Left ventricle myocardium inferior (tissue), 1 donor: ENCODE results near the gene ROBO2. TPM values are rescaled to one million over a fixed set of nuclear protein-coding genes. Genes with fewer than 3 reads are reported as not detected.

Experiments
- DNase-seq: peaks from one replicate; pipeline ENCODE4 v3.0.0-alpha.2; 2020
- H3K27ac ChIP-seq: fragments of 200-600 bp; replicated peaks from 2 replicates; pipeline ENCODE4 v1.8.0; 2021
- H3K27me3 ChIP-seq: fragments of 200-600 bp; 2 replicates; pipeline ENCODE4 v1.8.0; 2021; ENCODE audit warnings: low read depth
- H3K36me3 ChIP-seq: fragments of 200-600 bp; 2 replicates; pipeline ENCODE4 v1.8.0; 2021
- H3K4me1 ChIP-seq: fragments of 200-600 bp; 2 replicates; pipeline ENCODE4 v1.8.0; 2021
- H3K4me3 ChIP-seq: fragments of 200-600 bp; 2 replicates; pipeline ENCODE4 v1.8.0; 2021; ENCODE audit warnings: mild to moderate bottlenecking, moderate library complexity
- H3K9me3 ChIP-seq: fragments of 200-600 bp; replicated peaks from 2 replicates; pipeline ENCODE4 v1.8.0; 2021
- intact Hi-C: fragments of 100-400 bp; cut with micrococcal nuclease; formaldehyde crosslinking; loops from one replicate; pipeline ENCODE4 v1.11.0; 2022
- total RNA-seq: library from RNA; stranded (reverse); fragmentation: NEBNext Ultra II Directional; extraction: Animal tissue kit (Norgen Biotek cat#: 25700); gene quantifications from one replicate; pipeline ENCODE4 v1.2.1, GENCODE V29; 2021
- TF ChIP-seq, protein P1 (sequence below): fragments of 200-600 bp; IDR thresholded peaks from 2 replicates; pipeline ENCODE4 v1.8.0; 2021; ENCODE audit warnings: antibody characterized with exemption, mild to moderate bottlenecking, borderline replicate concordance
- donor health status: DM: no; HTN: yes; CAD: no; lungs with severe emphysema.

Gene ROBO2
- total RNA-seq, 1 donor from 2014 or later, result 0.19 TPM

DNA sequence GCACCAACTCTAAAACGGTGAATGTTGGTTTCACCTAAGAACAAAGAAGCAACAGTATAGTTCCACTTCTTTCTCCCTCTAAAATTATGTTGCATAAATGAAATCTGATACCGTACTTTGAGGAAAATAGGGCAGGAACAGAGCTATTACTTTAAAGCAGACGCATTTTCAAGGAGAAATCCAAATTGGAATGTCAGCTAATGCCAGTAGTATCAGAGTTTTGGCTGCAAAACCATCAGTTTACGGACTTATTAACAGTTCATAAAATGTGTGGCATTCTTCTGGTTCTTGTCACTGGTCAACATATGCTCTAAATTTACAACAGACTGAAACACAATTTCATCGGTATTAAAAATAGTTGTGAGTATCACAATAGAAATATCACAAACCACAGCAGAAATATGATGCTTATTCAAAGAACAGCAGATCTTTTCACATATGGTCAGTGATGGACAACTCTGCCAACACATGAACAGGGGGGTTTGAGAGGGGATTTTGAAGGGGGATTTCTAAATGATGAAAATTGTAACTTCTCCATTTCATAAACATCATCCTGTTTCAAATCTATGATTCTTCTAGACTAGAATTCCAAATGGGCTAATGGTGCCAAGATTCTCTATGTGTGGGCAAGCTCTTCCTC is 38.7 kb upstream of the ROBO2 start:
- intact Hi-C loops, result no loop called here
- no peaks in the 10 kb centered on the region for H3K36me3 ChIP-seq

DNA sequence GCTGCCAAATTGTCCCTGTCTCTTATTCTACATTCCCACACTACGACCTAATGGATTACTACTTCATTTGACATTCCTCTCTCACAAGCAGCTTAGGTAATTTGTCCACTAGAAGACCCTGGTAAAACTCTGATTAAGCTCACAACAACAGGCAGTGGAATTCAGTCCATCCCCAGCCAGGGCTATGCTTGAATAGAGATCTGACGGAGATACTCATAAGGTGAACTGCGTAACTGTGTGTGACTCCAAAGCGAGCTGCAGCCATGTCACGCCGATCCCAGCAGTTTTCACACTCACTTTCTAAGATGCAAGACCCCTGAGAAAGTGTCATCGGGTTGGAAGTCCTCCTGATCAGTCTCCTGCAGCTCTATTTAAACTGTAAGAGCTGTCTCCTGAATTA is 25.7 kb upstream of the ROBO2 start:
- H3K9me3 ChIP-seq, result peaks cover 9% of the 10 kb centered on the region
- intact Hi-C loops, result no loop called here
- H3K36me3 ChIP-seq, result no peaks in the 10 kb centered on the region
- no peak for DNase-seq
- H3K4me1 ChIP-seq, result no peaks in the 10 kb centered on the region
- TF ChIP-seq, protein P1, sequence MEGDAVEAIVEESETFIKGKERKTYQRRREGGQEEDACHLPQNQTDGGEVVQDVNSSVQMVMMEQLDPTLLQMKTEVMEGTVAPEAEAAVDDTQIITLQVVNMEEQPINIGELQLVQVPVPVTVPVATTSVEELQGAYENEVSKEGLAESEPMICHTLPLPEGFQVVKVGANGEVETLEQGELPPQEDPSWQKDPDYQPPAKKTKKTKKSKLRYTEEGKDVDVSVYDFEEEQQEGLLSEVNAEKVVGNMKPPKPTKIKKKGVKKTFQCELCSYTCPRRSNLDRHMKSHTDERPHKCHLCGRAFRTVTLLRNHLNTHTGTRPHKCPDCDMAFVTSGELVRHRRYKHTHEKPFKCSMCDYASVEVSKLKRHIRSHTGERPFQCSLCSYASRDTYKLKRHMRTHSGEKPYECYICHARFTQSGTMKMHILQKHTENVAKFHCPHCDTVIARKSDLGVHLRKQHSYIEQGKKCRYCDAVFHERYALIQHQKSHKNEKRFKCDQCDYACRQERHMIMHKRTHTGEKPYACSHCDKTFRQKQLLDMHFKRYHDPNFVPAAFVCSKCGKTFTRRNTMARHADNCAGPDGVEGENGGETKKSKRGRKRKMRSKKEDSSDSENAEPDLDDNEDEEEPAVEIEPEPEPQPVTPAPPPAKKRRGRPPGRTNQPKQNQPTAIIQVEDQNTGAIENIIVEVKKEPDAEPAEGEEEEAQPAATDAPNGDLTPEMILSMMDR, result no peak
- H3K4me3 ChIP-seq, result no peak overlapping the region
- no peak overlapping the region for H3K27ac ChIP-seq
- H3K27me3 ChIP-seq, result no peaks in the 10 kb centered on the region

More for the DNA sequence above, 38.7 kb upstream of the ROBO2 start:
- no peak overlapping the region for H3K27ac ChIP-seq
- H3K4me1 ChIP-seq, result no peaks in the 10 kb centered on the region
- no peaks in the 10 kb centered on the region for H3K27me3 ChIP-seq
- H3K4me3 ChIP-seq, result no peak overlapping the region
- peaks cover 7% of the 10 kb centered on the region for H3K9me3 ChIP-seq
- DNase-seq, result no peak
- TF ChIP-seq, protein P1, result no peak

DNA sequence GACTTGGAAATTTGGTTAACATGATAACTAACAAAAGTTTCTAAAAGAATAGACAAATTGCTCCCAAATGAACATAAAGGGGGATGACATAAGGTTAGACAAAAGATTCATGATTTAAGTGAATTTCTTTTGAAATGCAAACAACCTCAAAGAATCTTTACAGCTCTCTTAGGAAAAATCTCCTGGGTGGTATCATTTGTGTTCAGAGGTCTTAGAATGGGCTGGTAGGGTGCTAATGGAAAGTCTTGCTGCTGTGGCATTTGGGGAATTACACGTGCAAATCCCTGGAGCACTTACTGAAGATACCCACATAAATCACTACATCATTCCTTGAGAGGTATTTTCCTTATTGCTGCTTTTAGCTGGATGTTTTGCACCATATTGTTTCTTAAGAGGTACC is 14.4 kb upstream of the ROBO2 start:
- Histone ChIP-seq H3K27ac (no peak overlapping the region), H3K4me3 (no peak overlapping the region), H3K27me3 (no peaks in the 10 kb centered on the region), H3K36me3 (no peaks in the 10 kb centered on the region), H3K9me3 (no peaks in the 10 kb centered on the region), H3K4me1 (no peaks in the 10 kb centered on the region)
- intact Hi-C loops, result no loop called here
- no peak for DNase-seq
- TF ChIP-seq, protein P1, result no peak

DNA sequence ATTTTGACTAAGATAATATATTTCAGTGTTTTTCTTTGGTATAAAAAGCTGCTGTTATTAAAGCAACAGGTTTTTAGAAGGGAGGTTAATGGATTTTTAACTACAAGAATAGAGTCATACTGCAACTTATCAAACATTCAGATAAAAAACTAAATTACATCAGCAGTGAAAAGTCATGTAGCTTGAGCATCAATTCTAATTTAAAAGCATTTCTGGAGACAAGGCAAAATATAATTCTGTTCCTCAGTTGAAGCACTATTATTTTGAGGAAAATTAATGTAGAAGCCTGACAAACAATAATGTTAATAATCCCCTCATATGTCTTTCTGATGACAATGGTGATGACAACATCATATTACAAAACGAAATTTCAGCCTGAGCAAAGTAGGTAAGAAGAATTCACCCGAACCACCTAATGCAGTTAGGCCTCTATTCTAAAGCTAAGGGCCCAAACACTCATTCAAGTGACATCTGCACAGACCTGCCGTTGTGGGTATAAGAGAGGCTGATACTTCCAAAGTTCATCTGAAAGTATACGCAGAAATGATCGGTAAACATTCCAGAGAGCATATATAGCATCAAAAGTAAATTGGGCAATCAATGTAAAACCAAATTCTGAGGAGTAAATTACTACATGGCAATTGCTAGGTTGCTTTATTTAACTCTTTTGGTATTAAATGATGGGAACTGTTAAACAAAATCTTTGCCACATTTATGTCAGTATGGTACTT is 12.8 kb upstream of the ROBO2 start:
- intact Hi-C loops, result no loop called here
- no peaks in the 10 kb centered on the region for H3K27me3 ChIP-seq
- no peaks in the 10 kb centered on the region for H3K4me1 ChIP-seq
- no peak overlapping the region for H3K4me3 ChIP-seq
- H3K9me3 ChIP-seq, result no peaks in the 10 kb centered on the region
- H3K36me3 ChIP-seq, result no peaks in the 10 kb centered on the region
- H3K27ac ChIP-seq, result no peak overlapping the region
- TF ChIP-seq, protein P1, result no peak
- DNase-seq, result no peak

DNA sequence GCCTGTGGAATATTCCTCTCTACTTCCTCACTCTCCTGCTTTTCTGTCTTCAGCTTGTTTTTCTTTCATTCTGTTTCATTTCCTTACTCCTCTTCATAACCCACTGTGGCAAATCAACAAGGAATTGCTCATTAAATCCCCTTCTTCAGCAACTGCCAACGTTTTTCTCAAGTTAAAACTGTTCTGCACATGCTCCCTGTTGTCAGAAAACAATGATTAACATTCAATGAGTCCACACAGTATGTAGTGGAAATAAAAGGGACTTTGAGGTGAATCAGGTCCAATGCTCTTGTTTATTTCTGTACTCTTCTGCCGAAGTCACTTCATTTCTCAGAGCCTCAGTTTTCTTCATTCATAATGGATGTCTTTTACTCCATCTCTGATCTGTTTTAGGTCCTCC is 11.9 kb upstream of the ROBO2 start:
- no peaks in the 10 kb centered on the region for H3K27me3 ChIP-seq
- H3K36me3 ChIP-seq, result no peaks in the 10 kb centered on the region
- H3K4me1 ChIP-seq, result no peaks in the 10 kb centered on the region
- TF ChIP-seq, protein P1, result no peak
- no peaks in the 10 kb centered on the region for H3K9me3 ChIP-seq
- DNase-seq, result no peak
- no peak overlapping the region for H3K27ac ChIP-seq
- H3K4me3 ChIP-seq, result no peak overlapping the region
- intact Hi-C loops, result no loop called here
